ENCODE measurements around the gene PWWP2B. TPM values are rescaled to one million over a fixed set of nuclear protein-coding genes. Genes with fewer than 3 reads are reported as not detected.

The PWWP2B gene
- total RNA-seq, 4 donors from 2014 or later, result 14.5 to 35.4 (median 27.3) TPM

DNA sequence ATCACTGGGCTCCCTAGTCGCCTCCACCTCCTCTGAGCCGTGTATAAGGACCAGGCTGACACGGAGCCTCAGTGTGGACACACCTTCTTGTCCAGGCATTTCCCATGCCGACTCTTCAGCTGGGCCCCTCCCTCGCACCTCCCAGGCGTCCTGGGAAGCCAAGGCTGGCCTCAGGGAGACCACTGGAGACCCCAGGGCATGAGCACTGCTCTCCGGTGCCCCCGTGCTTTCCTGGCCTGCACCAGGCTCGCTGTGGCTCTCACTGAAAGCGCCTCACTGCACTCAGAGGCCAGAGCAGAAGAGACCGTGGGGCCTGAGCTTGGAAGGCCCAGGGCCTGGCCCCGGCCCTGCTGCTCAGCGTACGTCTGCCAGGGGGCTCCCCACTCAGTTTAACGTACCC, 33.6 kb upstream of the PWWP2B start:
- no peak for TF ChIP-seq POLR2A (IDR thresholded peaks at IDR 0.05)
- TF ChIP-seq, protein P1, sequence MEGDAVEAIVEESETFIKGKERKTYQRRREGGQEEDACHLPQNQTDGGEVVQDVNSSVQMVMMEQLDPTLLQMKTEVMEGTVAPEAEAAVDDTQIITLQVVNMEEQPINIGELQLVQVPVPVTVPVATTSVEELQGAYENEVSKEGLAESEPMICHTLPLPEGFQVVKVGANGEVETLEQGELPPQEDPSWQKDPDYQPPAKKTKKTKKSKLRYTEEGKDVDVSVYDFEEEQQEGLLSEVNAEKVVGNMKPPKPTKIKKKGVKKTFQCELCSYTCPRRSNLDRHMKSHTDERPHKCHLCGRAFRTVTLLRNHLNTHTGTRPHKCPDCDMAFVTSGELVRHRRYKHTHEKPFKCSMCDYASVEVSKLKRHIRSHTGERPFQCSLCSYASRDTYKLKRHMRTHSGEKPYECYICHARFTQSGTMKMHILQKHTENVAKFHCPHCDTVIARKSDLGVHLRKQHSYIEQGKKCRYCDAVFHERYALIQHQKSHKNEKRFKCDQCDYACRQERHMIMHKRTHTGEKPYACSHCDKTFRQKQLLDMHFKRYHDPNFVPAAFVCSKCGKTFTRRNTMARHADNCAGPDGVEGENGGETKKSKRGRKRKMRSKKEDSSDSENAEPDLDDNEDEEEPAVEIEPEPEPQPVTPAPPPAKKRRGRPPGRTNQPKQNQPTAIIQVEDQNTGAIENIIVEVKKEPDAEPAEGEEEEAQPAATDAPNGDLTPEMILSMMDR (IDR thresholded peaks at IDR 0.05), result no peak
- DNase-seq, result no peak
- WGBS, 2 donors, result 88 to 94% methylated on average over 11 to 15 of the region's 15 CpGs
- peaks cover 0 to 17% of the 10 kb centered on the region in 2 donors for H3K36me3 ChIP-seq
- H3K27me3 ChIP-seq, result no peaks in the 10 kb centered on the region
- H3K9me3 ChIP-seq, result no peaks in the 10 kb centered on the region
- no peaks in the 10 kb centered on the region for H3K4me1 ChIP-seq
- intact Hi-C loops (cut with DNase I), result no loop called here
- H3K4me3 ChIP-seq (replicated peaks in 1 of 3), result no peak overlapping the region
- no peak overlapping the region for H3K27ac ChIP-seq

DNA sequence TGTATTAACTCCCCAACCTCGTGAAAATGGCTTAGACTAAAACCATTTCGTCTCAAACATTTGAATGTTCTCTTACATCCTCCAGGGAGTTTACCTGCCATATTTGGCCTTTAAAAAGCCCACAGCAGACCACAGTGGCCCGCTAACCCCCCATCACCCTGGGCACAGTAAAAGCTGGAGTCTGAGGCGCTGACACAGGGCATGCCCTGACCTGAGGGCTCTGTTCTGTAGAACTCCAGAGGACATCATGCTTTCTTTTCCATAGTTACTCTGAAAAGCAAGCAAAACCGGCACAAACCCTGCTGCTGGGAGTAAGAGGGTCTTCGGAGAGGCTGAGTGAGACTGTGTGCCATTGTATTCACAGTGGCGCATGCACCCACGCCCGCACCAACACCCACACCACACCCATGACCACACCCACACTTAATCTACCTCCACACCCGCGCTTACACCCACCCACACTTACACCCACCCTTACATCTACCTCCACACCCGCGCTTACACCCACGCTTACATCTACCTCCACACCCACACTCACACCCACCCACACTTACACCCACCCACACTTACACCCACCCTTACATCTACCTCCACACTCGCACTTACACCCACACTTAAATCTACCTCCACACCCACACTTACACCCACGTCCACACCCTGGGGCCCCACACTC, 32.9 kb upstream of the PWWP2B start:
- no peak for DNase-seq
- peaks cover 0 to 17% of the 10 kb centered on the region in 2 donors for H3K36me3 ChIP-seq
- no peak for TF ChIP-seq POLR2A (IDR thresholded peaks at IDR 0.05)
- TF ChIP-seq, protein P1 (IDR thresholded peaks at IDR 0.05), result no peak

DNA sequence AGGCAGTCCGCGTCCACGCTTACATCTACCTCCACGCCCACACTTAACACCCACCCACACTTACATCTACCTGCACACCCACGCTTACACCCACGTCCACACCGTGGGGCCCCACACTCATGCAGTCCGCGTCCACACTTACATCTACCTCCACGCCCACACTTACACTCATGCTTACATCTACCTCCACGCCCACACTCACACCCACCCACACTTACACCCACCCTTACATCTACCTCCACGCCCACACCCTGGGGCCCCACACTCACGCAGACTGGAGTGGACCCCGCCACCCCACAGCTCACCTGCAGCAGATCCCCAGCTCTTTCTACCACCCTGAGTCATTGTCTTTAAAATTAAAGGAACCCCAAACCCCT, 32.4 kb upstream of the PWWP2B start:
- 60 to 92% methylated on average over 14 of the region's 14 CpGs for WGBS, 2 donors
- no peaks in the 10 kb centered on the region for H3K27me3 ChIP-seq
- no peaks in the 10 kb centered on the region for H3K4me1 ChIP-seq
- intact Hi-C loops (cut with DNase I), result no loop called here
- H3K27ac ChIP-seq, result no peak overlapping the region
- DNase-seq, result no peak
- TF ChIP-seq, protein P1 (IDR thresholded peaks at IDR 0.05), result no peak
- no peak for TF ChIP-seq POLR2A (IDR thresholded peaks at IDR 0.05)
- peaks cover 0 to 17% of the 10 kb centered on the region in 2 donors for H3K36me3 ChIP-seq
- H3K4me3 ChIP-seq (replicated peaks in 1 of 3), result no peak overlapping the region
- H3K9me3 ChIP-seq, result no peaks in the 10 kb centered on the region

More for the DNA sequence above, 32.9 kb upstream of the PWWP2B start:
- Histone ChIP-seq H3K9me3 (no peaks in the 10 kb centered on the region), H3K4me1 (no peaks in the 10 kb centered on the region), H3K4me3 (replicated peaks in 1 of 3) (no peak overlapping the region), H3K27me3 (no peaks in the 10 kb centered on the region), H3K27ac (no peak overlapping the region)
- WGBS, 2 donors, result 62 to 65% methylated on average over 16 of the region's 16 CpGs
- intact Hi-C loops (cut with DNase I), result no loop called here

DNA sequence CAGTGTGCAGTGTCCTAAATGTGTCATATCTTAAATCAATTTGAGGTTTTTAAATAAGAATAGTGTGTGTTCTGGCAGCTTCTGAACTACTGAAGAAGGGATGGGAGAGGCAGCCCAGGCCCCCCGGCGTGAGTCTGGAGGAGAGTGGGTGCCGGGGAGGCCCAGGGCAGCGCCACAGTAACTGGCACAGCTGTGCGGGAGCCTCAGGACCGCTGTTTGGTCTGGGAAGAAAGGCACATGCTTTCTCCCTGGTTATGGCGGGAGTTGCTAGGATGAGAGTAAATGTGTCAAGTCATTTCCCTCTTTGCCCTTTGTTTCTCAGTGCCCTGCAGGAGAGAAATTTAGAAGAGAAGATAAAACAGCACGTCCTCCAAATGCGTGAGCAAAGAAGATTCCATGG, 31.9 kb upstream of the PWWP2B start:
- peaks cover 0 to 17% of the 10 kb centered on the region in 2 donors for H3K36me3 ChIP-seq

DNA sequence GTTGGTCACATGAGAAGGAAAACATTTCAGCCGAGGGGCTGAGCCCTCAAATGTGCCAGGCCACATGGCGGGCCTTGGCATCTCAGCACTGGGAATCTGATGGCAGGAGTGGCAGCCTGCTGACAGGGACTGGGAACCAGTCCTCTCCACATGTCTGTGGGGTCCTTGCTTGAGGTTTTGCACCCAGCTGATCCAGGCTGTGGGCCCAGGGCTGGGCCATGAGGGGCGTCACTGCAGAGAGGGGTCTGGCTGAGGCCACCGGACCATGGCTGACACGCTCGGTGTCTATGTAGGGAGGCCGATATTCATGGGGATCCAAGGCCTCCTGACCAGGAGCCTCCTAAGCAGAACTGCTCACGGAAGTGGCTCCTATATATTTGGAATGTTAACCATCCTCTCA, 31.0 kb upstream of the PWWP2B start:
- WGBS, 2 donors, result 93 to 95% methylated on average over 4 of the region's 8 CpGs
- no peak for DNase-seq
- Histone ChIP-seq H3K4me3 (replicated peaks in 1 of 3) (no peak overlapping the region), H3K4me1 (no peaks in the 10 kb centered on the region), H3K9me3 (no peaks in the 10 kb centered on the region), H3K36me3 (peaks cover 0 to 17% of the 10 kb centered on the region in 2 donors), H3K27me3 (no peaks in the 10 kb centered on the region), H3K27ac (no peak overlapping the region)
- TF ChIP-seq, protein P1 (IDR thresholded peaks at IDR 0.05), result no peak
- TF ChIP-seq POLR2A (IDR thresholded peaks at IDR 0.05), result no peak
- intact Hi-C loops (cut with DNase I), result no loop called here

More for the DNA sequence above, 31.9 kb upstream of the PWWP2B start:
- Histone ChIP-seq H3K27ac (no peak overlapping the region), H3K27me3 (no peaks in the 10 kb centered on the region), H3K4me1 (no peaks in the 10 kb centered on the region), H3K4me3 (replicated peaks in 1 of 3) (no peak overlapping the region), H3K9me3 (no peaks in the 10 kb centered on the region)
- intact Hi-C loops (cut with DNase I), result no loop called here
- WGBS, 2 donors, result 93 to 97% methylated on average over 9 of the region's 9 CpGs
- no peak for DNase-seq
- TF ChIP-seq, protein P1 (IDR thresholded peaks at IDR 0.05), result no peak
- no peak for TF ChIP-seq POLR2A (IDR thresholded peaks at IDR 0.05)
